GM18870 (cell line): ENCODE measurements around the gene STYXL2.

Experiments
- ATAC-seq: cut with Tn5 transposase; IDR thresholded peaks from one replicate; pipeline ENCODE4 v1.9.1; 2021; ENCODE audit warnings: moderate library complexity; ENCODE audit not compliant: unreplicated experiment

The STYXL2 gene

DNA sequence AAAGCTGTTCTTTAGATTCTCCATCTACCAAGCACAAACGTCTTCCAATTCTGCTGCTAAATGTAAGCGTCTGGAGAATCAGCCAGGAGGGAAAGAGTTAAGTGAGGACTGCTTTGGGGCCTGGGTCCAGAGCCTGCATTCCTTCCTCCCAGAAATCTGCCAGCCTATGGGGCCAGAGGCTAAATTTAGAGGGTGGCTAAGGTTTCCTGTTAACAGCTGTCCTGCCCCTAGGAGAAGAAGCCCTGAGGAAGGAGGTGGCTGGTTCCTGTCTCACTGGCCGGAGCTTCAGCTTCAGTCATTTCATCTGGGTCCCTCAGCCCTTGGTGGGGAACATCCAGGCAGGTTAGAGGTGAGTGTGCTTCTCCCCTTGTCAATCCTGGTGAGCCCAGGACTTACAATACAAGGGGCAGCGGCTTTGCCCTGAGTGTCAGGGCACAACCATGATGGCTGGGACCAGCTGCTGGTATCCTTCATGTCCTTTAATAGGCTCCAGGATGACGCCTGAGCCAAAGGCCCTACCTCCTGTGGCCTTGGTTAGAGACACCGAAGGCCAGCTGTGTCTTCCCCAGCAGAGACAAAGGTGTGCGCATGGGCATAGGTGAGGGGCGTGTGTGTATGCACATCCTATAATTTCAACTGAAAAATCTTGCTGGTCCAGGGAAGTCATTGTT, at the start of gene STYXL2:
Gene STYXL2, plus strand, starts transcription at position 230 of the 671 bp plus-strand sequence. CDS start 775 bp downstream, outside the sequence.
- no peak for ATAC-seq

DNA sequence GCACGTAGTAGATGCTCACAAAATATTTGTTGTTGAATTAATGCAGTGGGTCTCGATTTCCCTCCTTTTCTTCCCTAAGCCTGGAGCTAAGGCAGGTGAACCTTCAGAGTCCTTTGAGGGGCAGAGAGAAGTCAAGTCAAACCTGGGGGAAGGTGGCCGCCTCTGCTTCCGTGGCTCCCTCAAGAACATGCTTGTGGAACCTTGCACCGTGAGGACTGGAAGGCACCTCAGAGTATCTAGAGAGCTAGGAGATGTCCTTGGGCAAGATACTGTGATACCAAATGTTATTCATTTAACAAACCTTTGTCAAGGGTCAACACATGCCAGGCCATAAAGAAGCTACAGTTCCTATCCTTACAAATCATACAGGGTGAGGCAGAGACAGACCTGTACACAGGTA, 42.0 kb upstream of the STYXL2 start:
- ATAC-seq, result no peak

DNA sequence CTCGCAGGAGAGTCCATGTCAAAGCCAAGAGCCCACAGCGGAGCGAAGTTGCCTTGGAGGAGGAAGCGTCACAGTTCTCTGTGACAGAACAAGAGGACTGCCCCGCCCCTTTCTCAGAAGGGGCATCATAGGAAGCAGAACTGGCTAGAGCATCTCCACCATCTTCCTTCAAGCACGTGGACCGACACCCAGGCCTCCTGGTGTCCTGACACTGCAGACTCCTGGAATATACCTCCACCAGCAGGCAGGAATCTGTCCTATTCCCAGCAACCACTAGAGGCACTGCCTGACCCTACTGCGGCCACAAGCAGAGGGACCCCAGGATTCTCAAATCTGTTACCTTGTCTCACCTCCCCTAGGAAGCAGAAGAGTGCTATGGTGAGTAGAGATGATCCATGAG, 41.5 kb upstream of the STYXL2 start:
- ATAC-seq, result no peak

DNA sequence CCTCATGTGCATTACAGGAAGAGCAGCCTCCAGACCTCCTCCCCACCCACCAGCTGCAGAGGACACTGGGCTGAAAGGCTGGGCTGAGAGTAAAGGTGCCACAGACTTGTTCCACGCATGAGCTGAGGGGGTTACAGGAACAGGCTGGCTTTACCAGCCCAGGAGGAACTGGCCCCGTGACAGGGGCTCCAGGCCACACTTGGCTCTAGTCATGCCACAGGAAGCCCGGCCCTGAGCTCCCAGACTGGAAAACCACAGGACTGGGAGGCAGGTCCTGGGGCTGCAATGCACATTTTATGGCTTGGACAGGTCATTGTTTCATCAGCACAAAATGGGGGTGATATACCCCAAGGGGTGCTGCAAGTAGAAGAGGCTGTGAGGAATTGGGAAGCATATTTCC, 39.3 kb upstream of the STYXL2 start:
- no peak for ATAC-seq

DNA sequence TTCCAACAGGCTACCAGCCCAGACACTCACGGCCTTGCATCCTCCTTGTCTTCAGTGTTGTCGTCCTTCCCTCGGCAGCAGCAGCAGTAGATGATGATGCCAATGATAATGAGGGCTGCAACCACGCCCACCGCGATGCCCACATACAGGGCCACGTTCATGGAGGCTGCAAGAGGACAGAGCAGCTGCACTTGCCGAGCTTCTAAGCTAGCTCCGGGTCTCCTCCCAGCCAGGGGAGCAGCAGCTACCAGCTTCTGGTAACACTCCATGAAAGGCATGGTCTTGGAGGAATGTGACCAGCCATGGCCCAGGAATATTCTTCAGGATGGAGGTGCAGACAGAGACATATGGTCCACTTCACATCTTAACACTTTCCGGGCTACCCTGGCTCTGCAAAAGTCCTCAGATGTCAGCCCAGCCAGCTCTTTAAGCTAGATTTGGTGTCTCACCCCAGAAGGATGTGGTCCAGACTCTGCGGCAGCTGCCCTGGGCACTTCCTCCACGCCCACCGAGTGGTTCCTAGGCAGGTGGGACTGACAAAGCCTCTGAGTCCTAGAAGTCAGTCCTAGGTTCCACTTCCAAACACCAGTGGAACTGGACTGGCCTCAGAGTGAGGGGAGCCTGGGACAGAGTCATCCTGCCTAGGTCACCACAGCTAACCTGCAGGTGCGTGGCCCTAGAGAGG, 38.8 kb upstream of the STYXL2 start:
- no peak for ATAC-seq

DNA sequence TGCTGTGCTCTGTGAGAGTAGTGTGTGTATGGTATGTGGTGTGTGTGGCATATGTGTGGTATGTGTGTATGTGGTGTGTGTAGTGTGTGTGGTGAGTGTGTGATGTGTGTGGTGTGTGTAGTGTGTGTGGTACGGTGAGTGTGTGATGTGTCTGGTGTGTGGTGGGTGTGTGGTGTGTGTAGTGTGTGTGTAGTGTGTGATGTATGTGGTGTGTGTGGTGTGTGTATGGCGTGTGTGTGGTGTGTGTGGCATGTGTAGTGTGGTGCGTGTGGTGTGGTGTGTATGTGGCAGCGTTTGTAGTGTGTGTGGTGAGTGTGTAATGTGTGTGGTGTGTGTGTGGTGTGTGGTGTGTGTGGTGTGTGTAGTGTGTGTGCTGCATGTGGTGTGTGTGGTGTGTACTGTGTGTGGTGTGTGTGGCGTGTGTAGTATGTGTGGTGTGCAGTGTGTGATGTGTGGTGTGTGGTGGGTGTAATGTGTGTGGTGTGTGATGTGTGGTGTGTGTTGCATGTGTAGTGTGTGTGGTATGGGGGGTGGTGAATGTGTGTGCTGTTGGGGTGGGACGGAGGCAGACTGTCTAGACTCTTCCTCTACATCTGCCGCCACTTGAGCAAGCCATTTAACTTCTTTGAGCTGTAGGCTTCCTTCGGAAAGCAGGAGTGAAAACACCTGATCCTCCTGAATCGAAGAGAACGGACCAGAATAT, 37.2 kb upstream of the STYXL2 start:
- ATAC-seq, result no peak

DNA sequence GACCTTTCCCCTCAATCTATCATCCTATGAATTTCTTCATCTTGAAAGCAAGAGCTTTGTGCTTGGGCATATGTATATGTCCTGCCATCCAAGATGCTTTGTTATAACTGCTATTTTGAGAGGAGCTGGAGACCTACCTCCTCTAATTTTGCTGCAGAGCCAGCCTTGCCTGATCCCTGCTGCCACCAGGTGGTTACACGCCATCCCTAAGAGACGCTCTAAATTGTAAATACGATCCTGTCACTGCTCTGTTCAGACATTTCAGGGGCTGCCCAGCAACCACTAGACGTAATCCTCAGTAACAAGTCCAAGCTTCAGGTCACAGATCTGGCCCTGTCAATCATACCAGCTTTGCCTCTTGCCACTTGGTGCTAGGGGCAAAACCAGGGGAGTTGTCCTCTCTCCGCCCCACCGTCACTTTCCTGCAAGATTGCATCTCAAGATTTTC, 36.6 kb upstream of the STYXL2 start:
- ATAC-seq, result peak; percentile 50

DNA sequence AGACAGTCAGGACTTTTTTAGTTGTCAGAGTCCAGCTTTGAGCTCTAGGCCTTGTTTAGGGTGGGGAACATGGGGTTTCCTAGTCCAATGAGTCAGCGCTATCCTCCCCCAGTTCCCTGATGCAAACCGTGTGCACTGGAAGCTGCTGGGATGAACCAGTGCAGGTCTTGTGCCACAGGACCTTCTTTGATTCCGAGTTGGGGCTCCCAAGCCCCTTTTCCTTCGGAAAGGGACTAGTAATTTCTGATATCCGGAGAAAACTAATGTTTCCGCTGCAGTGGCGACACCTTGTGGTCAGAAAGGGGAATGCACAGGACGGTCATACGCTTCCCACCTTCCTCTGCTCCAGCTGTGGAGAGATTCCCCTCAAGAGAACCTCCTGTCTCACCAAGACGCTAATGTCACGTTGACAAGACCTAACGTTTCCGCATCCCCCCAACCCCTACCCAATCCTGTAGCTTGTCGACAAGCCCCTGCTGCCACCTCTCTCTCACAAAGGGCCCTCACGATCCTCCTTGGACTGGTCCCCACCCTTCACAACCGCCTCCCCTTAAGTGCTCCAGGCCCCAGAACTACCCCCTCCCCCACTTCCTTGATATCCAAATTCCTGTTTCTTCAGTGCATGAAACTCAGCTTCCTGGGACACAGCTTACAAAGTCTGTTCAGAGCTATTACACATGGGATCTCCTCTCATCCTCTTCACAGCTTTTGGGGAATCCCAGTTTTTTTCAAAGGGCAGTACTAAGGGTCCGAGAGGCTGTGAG, 34.6 kb upstream of the STYXL2 start:
- ATAC-seq, result no peak

DNA sequence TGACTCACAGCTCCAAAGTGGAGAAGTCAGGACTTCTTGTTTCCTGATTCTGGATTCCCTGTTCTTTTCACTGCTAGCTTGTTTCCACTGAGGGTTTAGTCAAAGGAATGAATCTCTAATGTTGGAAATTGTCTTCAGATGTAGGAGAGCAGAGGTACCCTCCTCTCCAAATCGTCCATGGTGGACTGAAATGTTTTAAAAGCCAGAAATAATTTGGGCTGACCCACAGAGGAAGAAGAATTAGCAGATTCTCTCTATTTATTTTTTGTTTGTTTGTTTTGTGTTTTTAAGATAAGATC, 34.1 kb upstream of the STYXL2 start:
- no peak for ATAC-seq

DNA sequence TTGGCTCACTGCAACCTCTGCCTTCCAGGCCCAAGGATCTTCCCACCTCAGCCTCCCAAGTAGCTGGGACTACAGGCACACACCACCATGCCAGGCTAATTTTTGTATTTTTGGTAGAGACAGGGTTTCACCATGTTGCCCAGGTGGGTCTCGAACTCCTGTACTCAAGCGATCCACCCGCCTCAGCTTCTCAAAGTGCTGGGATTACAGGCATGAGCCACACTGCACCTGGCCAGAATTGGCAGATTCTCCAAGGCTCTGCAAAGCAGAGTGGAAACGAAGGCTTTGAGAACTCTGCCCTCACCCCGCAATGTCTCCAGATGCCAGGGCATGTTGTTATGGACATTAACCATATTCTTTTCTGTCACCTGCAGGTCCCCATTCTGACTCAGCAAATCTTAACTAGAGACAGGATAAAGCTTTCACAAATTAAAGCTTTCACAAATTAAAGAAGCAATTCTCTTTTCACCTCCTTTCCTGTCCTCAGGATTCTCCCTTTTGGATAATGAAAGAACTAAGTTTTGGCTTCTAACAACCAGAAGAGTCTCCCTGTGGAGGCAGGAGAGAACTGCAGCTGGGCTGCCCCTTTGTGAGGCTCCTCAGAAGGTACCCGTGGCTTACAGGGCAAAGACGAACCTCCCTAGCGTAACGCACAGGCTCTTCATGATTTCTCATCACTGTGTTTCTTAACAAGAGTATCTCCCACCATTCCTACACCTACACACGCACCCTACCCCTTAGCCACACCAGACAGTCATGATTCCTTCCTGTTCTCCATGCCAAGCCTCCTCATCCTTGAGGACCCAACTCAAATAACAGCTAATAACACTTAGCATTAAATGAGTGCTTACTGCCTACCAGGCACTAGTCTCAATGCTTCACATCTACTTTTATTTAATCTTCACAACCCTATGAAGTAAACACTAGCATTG, 33.5 kb upstream of the STYXL2 start:
- no peak for ATAC-seq

DNA sequence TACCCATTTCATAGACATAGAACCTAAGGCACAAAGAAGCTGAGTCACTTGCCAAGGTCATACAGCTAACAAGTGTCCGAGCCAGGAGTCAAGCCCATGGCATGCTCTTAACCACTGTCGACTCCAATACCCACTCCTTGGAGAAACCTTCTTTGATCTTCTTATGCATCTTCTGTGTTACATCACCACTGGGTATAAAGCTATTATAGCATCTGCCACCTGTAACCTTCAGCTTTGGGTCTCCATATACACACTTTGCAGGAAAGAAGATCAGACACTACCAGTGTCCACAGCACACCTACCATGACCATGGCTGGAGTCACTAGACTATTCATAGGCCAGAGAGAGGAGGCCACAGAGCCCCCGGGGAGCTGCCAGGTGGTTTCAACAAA, 32.8 kb upstream of the STYXL2 start:
- no peak for ATAC-seq

DNA sequence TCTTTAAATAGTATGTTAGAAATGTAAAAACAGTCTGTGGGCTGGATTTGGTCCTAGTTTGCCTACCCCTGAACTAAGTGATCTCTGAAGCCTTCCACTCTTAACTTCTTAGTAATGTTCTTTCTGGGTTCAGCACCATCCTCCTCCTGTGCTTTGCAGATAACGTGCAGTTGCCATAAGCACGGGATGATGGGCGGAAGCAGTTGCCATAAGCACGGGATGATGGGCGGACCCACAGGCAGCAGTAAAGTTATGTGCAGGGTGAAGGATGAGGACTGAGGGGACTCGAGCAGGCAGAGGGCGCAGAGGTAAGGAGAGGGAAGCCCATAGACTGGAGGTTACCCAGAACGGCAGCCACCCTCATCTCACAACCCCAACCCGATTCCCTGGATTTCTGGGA, 29.3 kb upstream of the STYXL2 start:
- no peak for ATAC-seq

DNA sequence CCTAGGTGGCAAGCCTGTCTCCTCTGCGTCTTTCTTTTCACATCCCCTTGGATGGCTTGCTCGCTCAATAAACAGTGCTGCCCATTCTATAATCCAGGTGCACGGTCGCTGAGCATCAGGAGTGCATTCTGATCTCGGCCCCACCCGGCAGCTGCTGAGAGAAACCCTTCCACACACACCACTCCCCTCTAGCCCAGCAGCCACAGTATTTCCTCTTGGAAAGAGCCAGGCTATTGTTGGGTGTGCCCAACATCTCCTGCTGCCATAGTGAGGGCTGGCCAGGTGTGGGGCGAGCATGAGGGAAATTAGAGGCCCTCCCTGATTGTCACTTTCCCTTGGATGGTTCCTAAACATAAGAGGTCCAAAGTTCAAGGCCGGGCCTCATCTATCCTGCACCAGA, 28.4 kb upstream of the STYXL2 start:
- ATAC-seq, result no peak

DNA sequence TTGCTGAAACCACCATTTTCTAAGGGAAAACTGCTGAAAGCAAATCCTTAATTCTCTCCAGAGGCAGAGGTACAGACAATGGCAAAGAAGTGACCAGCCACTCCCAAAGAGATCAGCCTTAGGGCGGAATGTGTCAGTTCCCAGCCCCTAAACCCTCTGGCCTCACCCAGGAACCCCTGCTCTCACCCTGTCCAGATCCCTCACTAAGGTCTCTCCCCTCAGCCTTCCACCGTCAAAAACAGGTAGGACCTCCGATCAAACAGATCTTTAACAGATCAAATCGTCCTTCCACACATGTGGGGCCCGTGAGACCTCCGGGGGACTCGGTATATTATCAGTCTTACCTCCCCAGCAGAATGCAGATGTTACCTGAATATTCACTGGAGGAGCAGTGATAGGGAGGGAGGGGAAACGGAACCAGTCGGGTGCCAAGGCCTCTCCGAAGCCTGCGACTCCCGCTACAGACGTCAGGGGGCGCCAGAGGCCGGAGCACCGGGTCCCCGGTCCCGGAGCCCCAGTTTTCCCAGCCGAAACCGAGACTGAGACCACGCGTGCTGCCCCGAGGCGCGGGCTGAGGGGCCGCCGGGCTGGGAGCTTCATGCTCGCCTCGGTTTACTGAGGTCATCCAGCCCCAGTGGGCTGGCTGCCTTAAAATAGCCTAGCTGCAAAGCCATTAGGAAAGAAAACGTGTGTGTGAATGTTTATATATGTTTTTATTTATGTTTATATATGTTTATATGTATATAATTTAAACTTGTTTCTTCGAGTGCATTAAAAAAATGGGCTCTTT, 27.3 kb upstream of the STYXL2 start:
- ATAC-seq, result no peak

DNA sequence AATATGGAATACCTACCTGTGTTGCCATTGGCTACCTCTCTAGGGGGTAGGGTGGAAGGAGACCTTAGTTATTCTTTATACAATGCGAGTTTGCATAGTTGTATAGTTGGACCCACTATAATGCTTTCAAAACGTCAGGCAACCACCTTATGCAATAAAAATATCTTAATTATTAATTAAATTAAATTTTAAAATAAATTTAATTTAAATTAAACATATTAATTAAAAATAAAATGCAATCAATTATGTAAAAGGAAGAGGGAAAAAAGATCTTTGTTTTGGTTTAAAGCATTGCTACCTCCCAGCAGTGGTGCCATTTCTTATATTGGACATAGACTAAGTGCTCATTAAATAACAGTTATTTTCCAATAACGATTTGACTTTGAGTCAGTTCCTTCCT, 26.0 kb upstream of the STYXL2 start:
- no peak for ATAC-seq

DNA sequence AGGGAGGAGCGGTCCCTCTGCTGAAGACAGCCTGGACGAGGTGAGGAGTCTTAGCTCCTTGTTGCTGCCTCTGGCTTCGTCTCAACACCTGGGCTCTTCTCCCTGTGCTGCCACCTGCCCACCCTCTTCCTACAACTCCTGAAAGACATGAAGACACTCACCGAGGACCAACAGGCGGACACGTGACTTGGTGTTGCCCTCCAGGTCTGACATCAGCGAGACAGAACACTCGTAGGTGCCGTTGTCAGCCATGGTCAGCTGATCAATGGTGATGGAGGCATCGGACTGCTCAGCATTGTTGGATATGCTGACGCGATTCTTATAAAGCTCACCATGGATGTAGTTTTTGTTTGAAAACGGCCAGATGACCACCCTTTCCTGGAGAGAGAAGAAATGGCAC, 25.1 kb upstream of the STYXL2 start:
- ATAC-seq, result no peak

DNA sequence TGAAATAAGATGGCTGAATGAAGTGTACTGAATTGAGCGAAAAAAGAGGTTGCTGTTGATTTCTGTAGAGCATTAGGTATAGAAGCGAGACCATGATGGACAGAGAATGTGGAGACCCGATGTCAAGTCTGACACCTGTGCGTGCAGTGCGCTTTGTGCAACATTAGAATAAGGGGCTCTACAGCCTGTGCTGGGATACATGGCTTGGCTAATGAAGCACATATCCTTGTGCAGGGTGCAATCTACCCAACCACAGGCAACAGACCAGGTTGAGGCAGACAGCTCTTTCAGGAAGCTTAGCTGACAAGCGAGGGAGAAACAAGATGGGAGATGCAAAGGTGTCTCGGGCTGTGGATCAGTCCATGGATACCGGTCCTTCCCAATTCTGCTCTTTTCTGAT, 22.6 kb upstream of the STYXL2 start:
- no peak for ATAC-seq

DNA sequence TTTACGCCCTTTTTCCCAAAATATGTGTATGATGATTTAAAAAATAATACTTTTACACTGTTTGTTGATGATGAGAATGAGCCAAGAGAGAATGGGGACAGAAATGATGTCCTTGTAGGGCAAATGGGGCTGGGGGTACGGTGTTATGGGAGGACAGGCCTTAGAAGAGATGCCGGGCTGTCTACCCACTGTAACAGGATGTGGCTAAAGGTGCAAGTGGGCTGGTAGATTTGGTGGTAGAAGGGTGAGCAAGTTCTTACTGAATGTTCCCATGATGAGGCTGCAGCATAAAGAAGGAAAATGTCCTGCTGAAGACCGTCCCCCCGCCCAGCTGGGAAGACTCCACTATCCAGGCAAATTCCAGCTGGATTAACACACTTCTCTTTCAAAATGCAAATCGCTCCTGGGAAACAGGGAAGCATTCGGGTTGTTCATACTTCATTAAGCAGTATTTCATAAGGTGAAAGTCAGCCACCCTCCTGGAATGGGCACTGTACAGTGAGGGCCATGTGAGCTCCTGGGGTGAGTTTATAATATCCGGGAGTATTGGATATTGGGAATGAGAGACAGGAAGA, 17.7 kb upstream of the STYXL2 start:
- no peak for ATAC-seq

DNA sequence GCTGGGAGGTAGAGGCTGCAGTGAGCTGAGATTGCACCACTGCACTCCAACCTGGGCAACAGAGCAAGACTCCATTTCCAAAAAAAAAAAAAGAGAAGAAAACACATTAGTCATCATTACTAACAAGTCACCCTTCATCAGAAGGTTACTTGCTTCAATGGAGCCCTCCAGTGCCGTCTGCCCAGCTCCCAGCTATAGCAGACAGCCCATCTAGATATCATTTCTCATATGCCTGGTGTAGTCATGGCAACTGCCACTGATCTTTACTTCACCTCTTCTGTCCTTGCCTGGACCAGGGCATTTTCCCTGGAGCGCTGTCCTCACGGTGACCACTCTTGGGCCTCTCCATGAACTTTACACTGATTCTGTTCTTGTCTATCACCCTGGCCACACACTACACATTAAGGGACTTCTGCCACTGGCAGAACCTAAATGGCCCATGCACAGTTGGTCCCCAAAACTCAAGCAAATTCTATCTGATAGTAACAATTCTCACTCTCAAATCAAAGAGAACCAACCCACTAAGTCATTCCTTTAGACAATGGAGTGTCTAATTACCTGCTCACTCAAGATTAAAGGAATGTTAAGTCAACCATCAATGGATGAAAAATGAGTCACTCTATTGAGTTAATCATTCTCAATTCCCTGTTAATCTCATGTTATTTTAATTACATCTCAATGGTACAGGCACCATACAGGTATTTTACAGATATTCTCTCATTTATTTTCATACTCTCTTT, 16.6 kb upstream of the STYXL2 start:
- ATAC-seq, result no peak
